ENCODE data around the gene PCYT2. TPM values are rescaled to one million over a fixed set of nuclear protein-coding genes. Genes with fewer than 3 reads are reported as not detected.

Gene PCYT2
- total and polyA plus RNA-seq, 10 of the 15 experiments (the other 5 are each of a cell fraction or from before 2014, with no cell fraction given), result 0.63 to 72.0 (median 45.0) TPM

DNA sequence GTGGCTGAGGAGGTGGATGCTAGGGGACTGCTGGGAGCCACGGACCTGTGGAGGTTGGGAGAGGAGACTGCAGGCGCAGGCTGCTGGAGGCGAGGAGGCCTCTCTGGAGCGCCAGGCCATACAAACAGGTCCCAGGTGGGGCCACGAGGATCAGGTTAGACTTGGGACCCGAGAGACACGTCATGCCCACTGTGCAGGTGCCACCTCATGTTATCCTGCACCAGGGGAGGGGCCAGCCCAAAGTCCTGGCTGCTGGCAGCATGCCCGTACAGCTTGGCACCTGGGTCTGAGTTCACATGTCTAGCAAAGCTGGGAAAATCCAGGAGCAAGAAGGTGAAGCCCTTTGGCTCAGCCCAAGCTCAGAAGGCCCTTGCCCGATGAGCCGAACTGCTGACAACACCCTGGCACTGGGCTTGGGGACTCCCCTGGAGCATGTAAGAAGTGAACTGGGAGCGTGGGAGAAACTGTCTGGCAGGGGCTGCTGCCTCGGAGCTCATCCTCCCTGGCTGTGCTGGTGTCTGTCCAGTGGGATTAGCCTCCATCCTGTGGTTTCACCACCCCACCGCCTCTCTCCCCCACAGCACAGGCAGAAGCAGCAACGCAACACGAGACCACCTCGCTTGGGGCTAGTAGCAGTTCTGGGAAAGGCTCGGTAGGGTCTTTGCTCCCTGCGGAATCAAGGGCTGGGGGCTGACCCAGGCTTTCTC, 45.3 kb downstream of the PCYT2 start (continued):
- TF ChIP-seq, protein P1, sequence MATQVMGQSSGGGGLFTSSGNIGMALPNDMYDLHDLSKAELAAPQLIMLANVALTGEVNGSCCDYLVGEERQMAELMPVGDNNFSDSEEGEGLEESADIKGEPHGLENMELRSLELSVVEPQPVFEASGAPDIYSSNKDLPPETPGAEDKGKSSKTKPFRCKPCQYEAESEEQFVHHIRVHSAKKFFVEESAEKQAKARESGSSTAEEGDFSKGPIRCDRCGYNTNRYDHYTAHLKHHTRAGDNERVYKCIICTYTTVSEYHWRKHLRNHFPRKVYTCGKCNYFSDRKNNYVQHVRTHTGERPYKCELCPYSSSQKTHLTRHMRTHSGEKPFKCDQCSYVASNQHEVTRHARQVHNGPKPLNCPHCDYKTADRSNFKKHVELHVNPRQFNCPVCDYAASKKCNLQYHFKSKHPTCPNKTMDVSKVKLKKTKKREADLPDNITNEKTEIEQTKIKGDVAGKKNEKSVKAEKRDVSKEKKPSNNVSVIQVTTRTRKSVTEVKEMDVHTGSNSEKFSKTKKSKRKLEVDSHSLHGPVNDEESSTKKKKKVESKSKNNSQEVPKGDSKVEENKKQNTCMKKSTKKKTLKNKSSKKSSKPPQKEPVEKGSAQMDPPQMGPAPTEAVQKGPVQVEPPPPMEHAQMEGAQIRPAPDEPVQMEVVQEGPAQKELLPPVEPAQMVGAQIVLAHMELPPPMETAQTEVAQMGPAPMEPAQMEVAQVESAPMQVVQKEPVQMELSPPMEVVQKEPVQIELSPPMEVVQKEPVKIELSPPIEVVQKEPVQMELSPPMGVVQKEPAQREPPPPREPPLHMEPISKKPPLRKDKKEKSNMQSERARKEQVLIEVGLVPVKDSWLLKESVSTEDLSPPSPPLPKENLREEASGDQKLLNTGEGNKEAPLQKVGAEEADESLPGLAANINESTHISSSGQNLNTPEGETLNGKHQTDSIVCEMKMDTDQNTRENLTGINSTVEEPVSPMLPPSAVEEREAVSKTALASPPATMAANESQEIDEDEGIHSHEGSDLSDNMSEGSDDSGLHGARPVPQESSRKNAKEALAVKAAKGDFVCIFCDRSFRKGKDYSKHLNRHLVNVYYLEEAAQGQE (IDR thresholded peaks at IDR 0.05; ENCODE audit: low read depth, low read length), result no peak
- TF ChIP-seq WRNIP1 (IDR thresholded peaks at IDR 0.05; ENCODE audit: borderline replicate concordance, low read depth, low read length) (no peak), CREB1 (IDR thresholded peaks at IDR 0.05; ENCODE audit: low read depth) (no peak), POLR2A (IDR thresholded peaks at IDR 0.05; ENCODE audit: low read depth, low read length) (peak; percentile 69), RAD51 (IDR thresholded peaks at IDR 0.05) (no peak), POLR2AphosphoS5 (IDR thresholded peaks at IDR 0.05; ENCODE audit: low read length) (peak; percentile 86)

DNA sequence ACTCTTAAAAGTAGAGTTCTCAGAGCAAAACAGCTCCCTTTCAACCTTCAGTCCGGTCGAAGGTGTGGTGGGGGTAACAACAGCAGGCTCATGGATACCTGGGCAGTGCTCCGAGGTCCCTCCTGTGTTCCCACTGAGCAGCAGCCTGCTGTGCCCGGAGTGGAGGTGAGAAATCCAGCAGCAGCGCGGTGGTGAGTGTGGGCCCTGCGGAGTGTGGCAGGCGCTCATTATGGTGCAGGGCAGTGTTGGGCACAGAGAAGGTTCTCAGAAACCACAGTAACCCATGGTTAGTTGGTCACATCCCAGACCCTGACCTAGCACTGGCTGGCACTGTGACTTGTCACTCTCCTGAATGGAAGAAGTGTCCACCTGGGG, 45.9 kb downstream of the PCYT2 start:
- H3K79me2 ChIP-seq (ENCODE audit: control insufficient read depth, insufficient read depth, low read length), result peaks cover 69% of the 10 kb centered on the region
- no peak overlapping the region for H2AFZ ChIP-seq (ENCODE audit: control insufficient read depth, low read depth, low read length)
- RAD21 ChIA-PET (ENCODE audit: unreplicated experiment), result no interaction called here
- intact Hi-C loops (cut with micrococcal nuclease; ENCODE audit: unreplicated experiment) (no loop called here), in situ Hi-C loops (cut with MboI) (no loop called here)
- H3K27ac ChIP-seq (ENCODE audit: control insufficient read depth, insufficient read depth), result no peak overlapping the region
- H3K4me1 ChIP-seq (ENCODE audit: control insufficient read depth, insufficient read depth, low read length), result peaks cover 13% of the 10 kb centered on the region
- H4K20me1 ChIP-seq (ENCODE audit: control insufficient read depth, insufficient read depth), result 0 out of 2 replicates have a peak, but pooled peaks cover 3% of the 10 kb centered on the region
- SMC1A ChIA-PET (ENCODE audit: uncharacterized antibody, unreplicated experiment), result interaction anchor here (0.6 kb wide), 1 partner anchor 156 kb away, joined by 3 read pairs; no protein-coding TSS in a partner anchor
- DNase-seq (ENCODE audit: low read depth, low spot score) (no peak), FAIRE-seq (no peak), ATAC-seq (no peak)
- 94% methylated on average over 8 of the region's 8 CpGs for WGBS (ENCODE audit: insufficient coverage, insufficient replicate concordance, low lambda C conversion rate, missing lambda C conversion rate)
- no peak overlapping the region for H3K4me2 ChIP-seq (ENCODE audit: control insufficient read depth, insufficient read depth)
- no peaks in the 10 kb centered on the region for H3K27me3 ChIP-seq (replicated peaks in 1 of 2; ENCODE audit: control insufficient read depth in 2 of 2, insufficient read depth in 2 of 2, low read length in 1 of 2)
- CTCF ChIA-PET, result interaction anchor here (1.0 kb wide), 2 partner anchors 9 to 52 kb away, joined by 3 read pairs; no protein-coding TSS in a partner anchor
- no peaks in the 10 kb centered on the region for H3K9me3 ChIP-seq (replicated peaks; ENCODE audit: control insufficient read depth, insufficient read depth, low read length)
- no peak overlapping the region for H3K4me3 ChIP-seq
- no peak overlapping the region for H3K9ac ChIP-seq (ENCODE audit: control insufficient read depth, insufficient read depth, low read length)
- no TSS peak for BruUV-seq (replicated peaks)
- H3K36me3 ChIP-seq (ENCODE audit: control insufficient read depth in 2 of 2, insufficient read depth in 2 of 2, low read length in 1 of 2), result peaks cover 11 to 24% of the 10 kb centered on the region in 2 experiments; a peak in 3 of 4 replicates
- POLR2A ChIA-PET, result no interaction called here
- TF ChIP-seq KAT2A (conservative IDR thresholded peaks at IDR 0.05; ENCODE audit: control insufficient read depth, low read depth, low read length) (no peak), ZZZ3 (IDR thresholded peaks at IDR 0.05; ENCODE audit: control insufficient read depth, insufficient read length, low read depth) (no peak), MEF2B (IDR thresholded peaks at IDR 0.05; ENCODE audit: partially characterized antibody, poor library complexity, severe bottlenecking) (no peak), NBN (IDR thresholded peaks at IDR 0.05) (no peak), NFYB (IDR thresholded peaks at IDR 0.05; ENCODE audit: insufficient read depth, low read depth, low read length) (no peak), PAX8 (IDR thresholded peaks at IDR 0.05) (no peak), IKZF2 (IDR thresholded peaks at IDR 0.05) (no peak)
- TF ChIP-seq, protein P2, sequence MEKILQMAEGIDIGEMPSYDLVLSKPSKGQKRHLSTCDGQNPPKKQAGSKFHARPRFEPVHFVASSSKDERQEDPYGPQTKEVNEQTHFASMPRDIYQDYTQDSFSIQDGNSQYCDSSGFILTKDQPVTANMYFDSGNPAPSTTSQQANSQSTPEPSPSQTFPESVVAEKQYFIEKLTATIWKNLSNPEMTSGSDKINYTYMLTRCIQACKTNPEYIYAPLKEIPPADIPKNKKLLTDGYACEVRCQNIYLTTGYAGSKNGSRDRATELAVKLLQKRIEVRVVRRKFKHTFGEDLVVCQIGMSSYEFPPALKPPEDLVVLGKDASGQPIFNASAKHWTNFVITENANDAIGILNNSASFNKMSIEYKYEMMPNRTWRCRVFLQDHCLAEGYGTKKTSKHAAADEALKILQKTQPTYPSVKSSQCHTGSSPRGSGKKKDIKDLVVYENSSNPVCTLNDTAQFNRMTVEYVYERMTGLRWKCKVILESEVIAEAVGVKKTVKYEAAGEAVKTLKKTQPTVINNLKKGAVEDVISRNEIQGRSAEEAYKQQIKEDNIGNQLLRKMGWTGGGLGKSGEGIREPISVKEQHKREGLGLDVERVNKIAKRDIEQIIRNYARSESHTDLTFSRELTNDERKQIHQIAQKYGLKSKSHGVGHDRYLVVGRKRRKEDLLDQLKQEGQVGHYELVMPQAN (conservative IDR thresholded peaks at IDR 0.05), result no peak
- TF ChIP-seq, protein P3, sequence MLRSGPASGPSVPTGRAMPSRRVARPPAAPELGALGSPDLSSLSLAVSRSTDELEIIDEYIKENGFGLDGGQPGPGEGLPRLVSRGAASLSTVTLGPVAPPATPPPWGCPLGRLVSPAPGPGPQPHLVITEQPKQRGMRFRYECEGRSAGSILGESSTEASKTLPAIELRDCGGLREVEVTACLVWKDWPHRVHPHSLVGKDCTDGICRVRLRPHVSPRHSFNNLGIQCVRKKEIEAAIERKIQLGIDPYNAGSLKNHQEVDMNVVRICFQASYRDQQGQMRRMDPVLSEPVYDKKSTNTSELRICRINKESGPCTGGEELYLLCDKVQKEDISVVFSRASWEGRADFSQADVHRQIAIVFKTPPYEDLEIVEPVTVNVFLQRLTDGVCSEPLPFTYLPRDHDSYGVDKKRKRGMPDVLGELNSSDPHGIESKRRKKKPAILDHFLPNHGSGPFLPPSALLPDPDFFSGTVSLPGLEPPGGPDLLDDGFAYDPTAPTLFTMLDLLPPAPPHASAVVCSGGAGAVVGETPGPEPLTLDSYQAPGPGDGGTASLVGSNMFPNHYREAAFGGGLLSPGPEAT (IDR thresholded peaks at IDR 0.05; ENCODE audit: low read depth), result no peak

All from GM12878 (cell line).